Measurements from ENCODE around the gene GRK5.

DNA sequence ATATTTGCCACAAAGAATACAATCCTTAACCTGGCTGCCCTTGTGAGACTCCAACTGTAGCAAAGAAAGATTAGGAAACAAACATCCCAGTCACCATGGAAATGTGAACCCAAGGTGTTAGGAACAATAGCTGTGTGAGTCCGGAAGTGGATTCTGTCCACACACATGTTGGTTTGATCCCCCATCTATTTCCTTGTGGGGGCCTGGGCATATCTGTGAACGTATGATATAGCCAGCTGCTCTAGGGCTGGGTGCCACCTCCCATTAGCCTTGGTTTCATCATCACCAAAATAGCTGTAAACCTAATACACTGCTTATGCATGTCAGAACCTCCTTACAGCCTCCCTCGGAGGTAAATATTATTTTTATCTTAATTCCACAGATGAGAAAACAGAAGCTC is 26.4 kb downstream of the GRK5 start:
- TF ChIP-seq, protein P1, sequence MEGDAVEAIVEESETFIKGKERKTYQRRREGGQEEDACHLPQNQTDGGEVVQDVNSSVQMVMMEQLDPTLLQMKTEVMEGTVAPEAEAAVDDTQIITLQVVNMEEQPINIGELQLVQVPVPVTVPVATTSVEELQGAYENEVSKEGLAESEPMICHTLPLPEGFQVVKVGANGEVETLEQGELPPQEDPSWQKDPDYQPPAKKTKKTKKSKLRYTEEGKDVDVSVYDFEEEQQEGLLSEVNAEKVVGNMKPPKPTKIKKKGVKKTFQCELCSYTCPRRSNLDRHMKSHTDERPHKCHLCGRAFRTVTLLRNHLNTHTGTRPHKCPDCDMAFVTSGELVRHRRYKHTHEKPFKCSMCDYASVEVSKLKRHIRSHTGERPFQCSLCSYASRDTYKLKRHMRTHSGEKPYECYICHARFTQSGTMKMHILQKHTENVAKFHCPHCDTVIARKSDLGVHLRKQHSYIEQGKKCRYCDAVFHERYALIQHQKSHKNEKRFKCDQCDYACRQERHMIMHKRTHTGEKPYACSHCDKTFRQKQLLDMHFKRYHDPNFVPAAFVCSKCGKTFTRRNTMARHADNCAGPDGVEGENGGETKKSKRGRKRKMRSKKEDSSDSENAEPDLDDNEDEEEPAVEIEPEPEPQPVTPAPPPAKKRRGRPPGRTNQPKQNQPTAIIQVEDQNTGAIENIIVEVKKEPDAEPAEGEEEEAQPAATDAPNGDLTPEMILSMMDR (conservative IDR thresholded peaks at IDR 0.05; ENCODE audit: low read depth, low read length): no peak
- no peak for TF ChIP-seq EZH2 (IDR thresholded peaks at IDR 0.05; ENCODE audit: borderline replicate concordance, low read depth, low read length, poor library complexity, severe bottlenecking)
